Stimulated activated CD4-positive, alpha-beta T cell treated with anti-CD3 and anti-CD28 coated beads, TNF-alpha, amount 100 ng/mL, for 1 hour (primary cell): ENCODE results near the gene MEIOSIN.

ENCODE experiments used
- DNase-seq, 3 donors: peaks; one replicate each; pipeline ENCODE4 v3.0.0-alpha.2; 2020; ENCODE audit warnings: low read depth in 3 of 3, low spot score in 1 of 3

Gene MEIOSIN

DNA sequence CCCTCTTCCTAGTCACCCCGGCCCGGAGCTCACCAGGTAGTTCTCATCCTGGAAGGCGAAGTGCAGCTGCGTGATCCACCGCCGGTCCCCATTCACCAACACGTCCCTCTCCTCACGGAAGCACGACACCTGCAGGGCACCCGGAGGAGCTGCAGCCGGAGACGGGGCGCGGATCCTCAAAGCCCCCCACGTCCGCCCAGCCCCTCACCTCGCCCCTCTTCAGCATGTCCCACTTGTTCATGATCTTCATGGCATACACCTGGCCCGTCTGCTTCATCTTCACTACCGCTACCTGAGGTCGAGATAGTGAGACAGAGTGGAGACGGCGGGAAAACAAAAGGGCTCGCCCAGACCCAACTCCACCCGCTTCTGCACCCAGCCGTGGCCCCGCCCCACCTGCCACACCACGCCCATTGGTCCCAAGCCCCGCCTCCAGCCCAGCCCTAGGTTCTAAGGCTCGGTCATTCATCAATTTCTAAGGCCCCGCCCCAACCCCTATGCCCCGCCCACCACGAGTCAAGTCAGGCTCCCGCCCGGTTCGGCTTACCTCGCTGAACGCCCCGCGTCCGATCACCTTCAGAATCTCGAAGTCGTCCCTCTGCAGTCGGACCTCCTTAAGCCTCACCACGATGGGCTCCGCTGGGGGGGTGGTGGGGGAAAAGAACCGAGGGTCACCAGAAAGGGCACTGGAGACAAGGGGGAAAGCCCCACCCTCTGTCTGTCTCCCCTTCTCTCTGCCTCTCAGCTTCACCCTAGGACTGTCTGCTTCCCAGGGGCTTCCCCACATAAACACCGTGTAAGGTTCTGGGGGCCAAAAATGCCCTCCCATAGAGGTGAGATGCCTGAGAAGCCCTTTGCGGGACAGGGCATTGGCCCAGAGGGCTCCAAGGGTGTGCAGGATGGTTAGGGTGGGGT is 46.2 kb downstream of the MEIOSIN start:
- peak; percentile 38 to 91 (median 57) for DNase-seq

DNA sequence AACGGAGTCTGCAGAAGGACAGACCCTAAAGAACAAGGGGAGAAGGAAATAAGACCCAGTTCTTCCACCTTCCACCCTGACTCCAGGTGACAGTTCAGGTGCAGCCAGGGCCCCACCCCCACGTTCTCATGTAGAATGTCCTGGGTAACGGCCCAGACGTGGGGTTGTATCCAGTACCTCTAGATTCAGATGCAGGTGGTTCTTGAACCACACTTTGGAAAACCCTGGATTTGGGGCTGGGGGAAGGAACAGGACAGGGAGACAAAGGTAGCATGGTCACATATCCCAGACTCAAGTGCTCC is 46.9 kb downstream of the MEIOSIN start:
- DNase-seq: no peak

DNA sequence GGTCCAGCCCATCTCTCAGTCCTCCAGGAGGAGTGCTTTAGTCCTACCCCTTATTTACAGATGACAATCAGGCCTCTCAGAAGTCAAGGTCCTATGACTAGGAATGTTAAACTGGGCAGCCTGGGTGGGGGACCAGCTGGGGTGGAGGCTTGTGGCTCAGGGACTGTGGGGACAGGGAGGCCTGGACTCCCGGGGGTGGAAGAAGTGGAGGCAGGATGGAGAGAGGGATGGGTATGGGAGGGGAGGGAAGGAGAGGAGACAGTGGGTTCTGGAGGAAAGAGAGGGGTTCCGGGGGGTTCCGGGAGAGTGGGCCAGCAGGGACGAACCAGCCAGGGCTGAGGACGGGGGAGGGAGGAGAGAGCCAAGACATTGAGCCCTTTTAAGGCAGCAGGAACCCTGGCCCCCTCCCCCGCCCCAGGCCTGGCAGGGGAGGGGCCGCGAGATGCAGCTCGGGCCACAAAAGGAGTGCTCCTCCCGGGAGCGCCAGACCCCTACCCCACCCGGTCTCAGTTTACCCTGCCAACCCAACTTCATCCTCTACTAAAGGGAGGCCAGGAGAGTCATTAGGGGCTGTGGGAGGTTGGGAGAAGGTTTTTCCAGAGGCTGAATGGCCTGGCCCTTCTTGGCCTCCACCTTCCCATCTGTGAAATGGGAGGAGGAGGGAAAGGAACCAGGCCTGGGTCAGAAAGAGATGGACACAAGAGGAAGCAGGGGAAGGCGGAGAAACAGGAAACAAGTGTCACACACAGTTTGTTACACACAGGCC is 47.4 kb downstream of the MEIOSIN start:
- DNase-seq: no peak

DNA sequence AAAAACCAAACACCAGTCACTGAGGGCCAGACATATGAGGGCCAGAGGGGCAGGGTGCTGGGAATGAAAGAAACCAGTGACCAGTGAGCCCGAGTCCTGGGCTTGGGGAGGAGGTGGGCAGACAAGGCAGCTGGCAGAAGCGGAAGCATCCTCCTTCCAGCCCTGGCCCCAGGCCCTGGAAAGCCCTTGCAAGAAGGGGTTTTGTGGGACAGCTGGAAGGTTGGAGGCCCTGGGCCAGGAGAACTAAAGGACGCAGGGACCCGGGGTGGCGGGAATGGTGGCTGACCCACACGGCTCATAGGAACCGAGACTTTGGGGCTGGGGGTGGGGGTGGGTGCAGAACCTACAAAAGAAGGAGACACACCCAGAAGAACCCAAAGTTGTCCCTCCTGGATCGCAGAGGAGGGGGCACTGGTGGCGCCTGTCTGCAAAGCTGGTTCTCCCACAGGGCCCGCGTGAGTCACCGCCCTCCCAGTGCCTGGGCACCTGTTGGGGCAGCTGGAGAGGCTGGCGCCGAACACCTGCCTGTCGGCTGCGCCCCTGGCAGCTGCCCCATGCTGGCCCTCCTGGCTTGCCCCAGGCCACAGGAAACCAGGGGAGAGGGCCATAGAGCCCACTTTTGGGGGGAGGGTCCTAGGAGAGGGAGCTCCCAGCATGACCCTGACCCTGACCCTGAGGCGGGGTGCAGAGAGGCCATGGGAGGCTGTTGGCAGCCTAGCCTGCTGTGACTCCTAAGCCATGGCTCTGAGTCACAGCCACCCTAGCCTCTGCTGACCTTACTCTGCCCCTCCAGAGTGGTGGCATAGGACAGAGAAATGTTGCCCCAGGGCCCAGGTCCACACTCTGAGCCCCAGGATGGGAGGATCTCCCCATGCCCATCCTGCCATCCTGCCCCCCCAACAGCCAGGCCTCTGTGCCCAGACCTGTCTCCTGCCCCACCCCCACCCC is 48.2 kb downstream of the MEIOSIN start:
- DNase-seq: no peak

DNA sequence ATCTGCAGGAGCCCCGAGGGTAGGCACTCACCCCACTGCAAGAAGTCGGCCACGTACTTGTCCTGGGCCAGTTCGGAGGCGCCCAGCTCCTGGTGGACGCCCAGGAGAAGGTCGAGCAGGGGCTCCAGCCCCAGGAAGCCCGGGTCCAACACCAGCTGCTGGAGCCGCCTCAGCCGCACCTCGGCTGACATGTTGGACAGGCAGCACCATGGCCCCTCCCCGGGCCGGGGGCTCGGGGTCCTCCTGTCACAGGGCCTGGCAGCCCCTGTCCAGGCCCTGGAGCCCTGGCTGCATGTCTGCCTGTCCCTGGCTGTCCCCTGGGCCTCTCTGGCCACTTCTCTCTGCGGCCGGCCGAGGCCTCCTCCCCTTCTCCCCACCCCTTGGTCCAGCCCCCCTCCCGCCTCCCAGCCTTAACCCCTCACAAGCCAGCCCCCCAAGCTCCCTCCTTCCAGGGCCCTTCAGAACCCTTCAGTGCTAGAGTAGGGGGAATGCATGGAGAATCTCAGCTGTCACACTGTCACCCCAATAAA is 49.0 kb downstream of the MEIOSIN start, which contains the start of gene DMPK:
Gene DMPK, minus strand, starts transcription at position 329 of the 530 bp plus-strand sequence. Its CDS starts 138 bp downstream, at position 191.
- DNase-seq: no peak

DNA sequence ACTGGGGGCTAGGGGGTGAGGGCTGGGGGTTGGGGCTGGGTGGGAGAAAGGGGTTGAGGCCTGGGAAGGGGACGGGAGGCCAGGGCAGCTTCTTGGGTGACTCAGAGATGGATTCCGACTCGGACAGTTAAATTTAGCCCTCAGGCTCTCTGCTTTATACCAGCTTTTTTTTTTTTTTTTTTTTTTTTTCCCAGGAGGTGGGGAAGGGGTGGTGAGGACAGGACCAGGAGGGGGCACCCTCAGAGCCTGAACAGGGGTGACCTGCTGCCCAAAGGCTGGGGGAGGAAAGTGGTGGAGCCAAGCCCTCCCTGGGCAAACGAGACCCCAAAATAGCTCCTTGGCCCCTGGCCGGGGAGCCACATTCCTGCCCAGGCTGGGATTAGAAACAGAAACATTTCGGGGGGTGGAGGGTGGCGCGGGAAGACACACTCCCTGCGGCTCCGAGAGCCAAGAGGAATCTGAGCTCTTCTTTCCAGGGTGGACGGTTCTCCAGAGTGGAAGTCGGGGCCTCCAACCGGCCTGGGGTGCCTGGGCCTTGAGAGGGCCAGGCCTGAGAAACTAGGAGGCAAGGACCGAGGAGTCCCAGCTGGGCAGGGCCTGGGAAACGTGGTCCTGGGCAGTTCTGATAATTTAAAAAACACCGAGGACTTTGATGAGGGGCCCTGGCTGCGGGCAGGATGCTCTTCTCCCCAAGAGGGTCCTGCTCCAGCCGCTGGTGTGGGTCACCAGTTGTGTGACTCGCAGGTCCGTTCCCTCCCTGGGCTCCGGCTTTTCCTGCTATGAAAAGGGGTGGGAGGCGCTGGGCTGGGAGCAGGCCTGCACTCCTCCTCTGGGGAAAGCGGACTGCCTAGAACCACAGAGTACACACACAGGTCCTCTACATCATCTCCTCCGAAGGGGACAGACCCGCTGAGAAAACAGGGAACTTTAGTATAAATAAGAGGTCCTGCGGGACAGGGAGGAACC is 49.9 kb downstream of the MEIOSIN start:
- no peak for DNase-seq

DNA sequence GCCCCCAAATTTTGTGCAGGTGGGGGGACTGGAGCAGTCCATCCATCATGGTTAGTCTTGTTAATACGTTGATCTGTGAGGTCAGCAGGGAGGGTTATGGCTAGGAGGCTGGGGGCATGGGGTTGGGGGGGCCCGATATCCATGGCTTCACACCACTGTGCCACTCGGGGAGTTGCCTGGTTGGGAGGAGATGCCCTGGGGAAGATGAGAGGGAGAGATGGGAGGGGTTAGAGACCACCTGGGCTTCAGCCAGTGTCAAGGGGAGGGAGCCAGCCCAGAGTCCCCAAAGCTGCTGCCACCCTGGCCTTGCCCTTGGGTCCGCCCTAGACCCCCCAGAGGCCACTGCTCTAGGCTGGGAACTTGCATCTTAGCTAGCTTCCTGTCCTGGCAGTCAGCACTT is 50.9 kb downstream of the MEIOSIN start:
- no peak for DNase-seq

DNA sequence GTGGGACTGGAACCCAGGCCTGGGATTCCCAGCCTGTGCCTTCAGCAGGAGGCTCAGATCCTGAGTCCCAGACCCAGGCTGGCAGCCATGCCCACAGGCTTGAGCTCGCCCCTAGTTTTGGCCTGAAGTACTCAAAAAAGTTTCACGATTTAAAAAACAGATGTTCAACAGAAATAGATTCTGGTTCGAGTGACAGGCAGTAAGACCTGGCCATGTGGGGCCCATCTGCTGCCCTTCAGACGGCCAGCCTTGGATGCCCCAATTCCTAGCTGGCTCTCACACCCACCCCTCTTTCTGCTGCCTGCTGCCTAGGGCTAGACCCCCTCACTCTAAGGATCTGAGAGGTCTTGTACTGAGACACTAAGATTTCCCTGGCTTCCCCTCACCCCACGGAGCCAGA is 51.9 kb downstream of the MEIOSIN start:
- DNase-seq: no peak

DNA sequence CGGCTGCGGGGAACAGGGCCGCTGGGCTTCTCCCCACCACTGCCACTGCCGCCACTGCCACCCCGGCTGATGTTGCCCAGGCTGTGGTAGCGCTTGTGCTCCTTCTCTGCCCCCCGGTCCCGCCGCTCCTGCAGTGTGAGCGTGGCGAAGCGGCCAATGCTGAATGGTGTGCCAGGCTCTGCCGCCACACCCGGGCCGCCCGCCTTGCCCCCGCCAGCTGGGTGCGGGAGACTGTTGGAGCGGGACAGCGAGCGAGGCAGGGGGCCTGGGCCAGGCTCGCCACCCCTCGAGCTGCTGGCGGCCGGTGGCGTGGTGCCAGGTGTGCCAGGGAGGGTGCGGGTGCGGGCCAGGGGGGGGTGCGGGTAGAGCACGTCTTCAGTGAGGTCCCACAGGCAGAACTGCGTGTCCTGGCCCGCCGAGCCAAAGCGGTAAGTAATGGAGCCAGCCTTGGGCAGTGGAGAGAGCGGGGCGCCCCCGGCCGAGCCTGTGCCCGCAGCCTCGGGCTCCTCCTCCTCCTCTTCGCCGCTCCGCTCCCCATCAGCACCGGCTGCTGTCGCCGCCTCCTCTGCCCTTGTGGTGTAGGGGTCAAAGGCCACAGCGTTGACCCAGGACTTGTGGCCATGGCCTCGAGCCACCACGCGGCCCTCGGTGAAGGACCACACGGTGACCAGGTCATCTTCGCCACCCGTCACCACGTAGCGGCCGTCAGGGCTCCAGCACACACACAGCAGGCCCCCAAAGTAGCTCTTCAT is 52.7 kb downstream of the MEIOSIN start:
- no peak for DNase-seq

DNA sequence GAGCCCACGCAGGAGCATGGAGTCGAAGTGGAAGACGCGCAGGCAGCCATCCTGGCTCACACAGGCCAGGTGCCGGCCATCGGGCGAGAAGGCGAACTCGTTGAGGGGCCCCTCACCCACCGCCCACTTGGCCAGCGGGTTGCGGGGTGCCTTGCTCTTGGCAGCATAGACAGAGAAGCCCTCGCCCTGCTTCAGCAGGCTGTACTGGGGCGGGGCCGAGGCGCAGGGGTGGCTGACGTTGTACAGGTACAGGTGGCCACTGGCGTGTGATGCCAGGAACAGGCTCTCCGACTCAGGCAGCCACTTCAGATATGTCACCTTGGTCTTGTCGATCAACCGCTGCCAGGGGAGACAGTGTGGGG is 53.3 kb downstream of the MEIOSIN start:
- no peak for DNase-seq

DNA sequence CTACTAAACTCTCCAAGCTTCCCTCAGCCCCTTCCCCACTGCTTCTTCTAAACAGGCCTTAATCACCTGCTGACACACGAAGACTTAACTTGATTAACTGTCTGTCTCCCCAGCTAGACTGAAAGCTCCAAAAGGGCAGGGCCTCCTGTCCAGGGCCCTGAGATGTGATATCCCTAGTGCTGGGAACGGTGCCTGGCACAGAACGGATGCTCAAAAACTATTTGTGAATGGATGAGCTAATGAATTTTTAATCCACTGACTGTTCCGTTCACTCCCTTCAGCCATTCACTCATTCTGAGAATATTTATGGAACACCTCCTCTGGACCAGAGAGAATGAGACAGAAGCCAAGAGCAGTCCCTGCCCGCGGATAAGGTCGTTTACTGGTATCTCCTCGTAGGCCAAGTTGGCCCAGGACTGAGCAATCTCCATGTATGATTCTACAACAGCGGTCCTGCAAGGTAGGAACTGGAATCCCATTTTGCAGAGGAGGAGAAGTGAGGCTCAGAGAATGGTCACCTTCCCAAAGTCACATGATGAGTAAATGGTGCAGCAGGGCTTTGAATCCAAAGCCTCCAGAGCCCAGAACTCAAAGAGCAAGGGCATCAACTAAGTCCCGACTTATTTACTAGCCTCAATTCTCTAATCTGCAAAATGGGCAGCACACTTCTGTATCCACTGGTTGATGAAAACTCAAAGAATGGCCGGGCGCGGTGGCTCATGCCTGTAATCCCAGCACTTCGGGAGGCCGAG is 56.0 kb downstream of the MEIOSIN start:
- no peak for DNase-seq

DNA sequence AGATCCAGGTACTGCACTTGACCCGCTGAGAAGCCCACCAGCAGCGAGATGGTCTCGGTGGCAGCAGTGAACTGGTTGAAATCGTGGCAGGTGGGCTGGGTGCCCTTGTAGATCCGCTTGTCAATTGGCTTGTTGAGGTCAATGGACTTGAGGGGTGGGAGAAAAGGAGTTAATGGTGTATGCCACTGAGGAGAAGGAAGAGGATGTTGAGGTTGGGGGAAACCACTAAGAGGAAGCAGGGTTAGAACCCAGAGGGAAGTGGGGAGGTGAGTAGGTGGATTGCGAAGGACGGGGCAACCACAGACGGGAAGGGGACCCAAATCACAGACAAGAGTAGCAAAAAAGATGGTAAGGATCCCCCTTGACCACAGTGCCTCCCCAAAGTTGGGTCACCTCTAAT is 57.7 kb downstream of the MEIOSIN start:
- DNase-seq: no peak

DNA sequence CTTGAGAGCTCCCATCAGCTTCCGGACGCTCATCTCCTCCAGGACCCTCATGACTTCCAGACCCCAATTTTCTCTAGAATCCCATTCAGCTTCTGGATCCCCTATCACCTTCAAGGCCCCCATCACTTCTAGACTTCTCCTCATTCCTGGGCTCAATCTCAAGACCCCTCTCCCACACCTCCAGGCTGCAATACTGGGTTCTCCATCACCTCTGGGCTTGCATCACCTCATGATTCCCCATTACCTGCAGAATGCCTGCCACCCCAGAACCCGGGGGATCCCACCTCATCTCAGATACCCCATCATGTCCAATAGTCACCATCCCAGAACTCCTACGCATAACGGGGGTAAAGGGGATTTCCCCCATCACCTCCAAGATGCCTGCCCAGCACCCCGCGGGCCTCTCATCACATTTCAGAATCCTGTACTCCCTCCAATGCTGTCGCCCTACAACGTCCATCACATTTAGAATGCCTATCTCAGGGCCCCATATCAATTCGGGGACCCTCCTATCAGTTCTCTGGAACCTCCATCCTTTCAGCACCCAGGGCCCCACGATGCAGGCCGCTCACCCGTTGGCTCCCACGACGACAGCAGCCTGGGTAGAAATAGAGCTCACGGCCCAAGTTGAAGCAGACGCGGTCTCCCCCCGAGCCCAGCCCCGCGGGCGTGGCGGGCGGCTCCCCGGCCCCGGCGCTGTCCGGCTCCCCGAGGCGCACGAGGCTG is 58.7 kb downstream of the MEIOSIN start:
- DNase-seq: no peak

DNA sequence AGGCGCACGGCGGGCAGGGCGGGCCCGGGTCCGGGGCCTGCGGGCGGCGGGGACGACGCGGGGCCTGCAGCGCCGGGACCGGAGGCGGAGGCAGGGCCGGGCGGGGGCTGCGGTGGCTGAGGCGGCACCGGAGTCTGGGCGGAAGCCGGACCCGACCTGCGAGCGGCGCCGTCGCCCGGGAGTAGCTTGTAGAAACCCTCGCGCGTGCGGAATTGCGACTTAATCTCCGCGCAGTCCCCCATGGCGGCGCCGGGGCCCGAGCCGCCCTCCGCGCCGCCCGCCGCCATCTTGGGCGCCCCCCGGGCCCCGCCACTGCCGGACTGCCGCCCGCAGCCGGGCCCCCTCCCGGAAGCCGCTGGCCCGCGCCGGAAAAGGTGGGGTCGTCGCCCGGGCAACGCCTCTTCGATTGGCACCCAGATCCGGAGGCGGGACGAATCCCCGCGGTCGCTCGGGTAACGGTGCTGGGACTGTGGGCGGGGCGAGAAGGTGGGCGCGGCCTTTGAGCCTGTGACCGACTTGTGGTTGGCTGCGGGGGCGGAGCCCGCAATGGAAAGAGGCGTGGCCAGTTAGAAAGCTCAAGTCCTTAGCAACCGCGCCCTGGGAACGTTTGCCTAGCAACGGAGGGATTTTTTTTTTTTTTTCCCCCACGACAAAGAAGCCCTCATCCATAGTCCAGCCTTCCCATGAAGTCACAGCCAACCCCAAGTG is 59.4 kb downstream of the MEIOSIN start, which contains the start of gene DMWD:
Gene DMWD, minus strand, starts transcription at position 376 of the 708 bp plus-strand sequence. Its CDS starts 89 bp downstream, at position 287.
- DNase-seq: peak; percentile 98 to 99 (median 99)

DNA sequence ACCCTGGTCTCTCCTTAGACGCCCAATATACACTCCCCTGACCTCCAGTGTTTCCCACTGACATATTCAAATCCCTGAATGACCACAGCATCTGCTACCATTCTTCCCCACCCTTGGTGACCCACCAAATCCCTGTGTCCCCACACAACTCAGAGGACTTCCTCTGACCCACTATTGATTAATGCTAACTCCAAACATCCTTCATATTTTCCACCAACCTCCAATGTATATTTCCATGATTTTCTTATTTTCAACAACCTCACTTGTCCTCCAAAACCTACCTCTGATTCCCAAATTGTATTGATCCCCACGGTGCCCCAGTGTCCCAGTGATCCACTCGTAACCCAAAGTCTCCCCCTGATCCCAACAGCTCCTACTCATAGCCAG is 59.9 kb downstream of the MEIOSIN start:
- no peak for DNase-seq

DNA sequence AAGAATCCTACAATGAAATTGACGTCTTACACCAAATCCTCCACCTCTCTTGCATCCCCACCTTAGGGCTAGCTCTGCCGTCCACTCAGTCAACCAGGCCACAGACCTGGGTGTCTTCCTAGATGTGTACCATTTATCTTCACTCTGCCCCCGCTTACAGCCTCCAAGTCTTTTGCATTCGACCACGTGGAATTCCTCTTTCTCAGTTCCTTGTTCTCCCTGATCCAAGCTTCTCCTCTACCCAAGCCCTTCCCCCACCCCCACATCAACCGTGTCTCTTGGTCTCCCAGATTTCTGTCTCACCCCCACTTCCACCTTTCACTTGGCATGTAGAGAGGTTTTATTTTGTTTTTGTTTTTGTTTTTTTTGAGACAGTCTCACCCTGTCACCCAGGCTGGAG is 60.6 kb downstream of the MEIOSIN start:
- DNase-seq: no peak

DNA sequence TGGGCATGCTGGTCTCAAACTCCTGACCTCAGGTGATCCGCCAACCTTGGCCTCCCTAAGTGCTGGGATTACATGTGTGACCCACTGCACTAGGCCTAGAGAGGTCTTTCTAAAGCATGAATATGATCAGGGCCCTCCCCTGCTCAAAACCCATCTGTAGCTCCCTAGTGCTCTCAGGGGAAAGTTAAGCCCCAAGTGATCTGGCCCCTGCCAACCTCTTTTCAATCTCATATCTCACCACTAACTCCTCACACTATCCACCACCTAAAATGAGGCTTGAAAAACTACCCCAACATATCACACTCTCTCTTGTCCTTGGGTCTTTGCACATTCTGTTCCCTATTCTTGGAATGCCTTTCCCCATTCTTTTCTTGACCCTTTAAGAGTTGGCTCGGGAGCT is 61.4 kb downstream of the MEIOSIN start:
- DNase-seq: no peak
